HPDE6-E6E7 (cell line): ENCODE data around the gene ITPA.

Experiments used
- DNase-seq: peaks from one replicate; pipeline ENCODE4 v3.0.0; 2011; ENCODE audit warnings: missing footprints; ENCODE audit errors: extremely low spot score

Gene ITPA

DNA sequence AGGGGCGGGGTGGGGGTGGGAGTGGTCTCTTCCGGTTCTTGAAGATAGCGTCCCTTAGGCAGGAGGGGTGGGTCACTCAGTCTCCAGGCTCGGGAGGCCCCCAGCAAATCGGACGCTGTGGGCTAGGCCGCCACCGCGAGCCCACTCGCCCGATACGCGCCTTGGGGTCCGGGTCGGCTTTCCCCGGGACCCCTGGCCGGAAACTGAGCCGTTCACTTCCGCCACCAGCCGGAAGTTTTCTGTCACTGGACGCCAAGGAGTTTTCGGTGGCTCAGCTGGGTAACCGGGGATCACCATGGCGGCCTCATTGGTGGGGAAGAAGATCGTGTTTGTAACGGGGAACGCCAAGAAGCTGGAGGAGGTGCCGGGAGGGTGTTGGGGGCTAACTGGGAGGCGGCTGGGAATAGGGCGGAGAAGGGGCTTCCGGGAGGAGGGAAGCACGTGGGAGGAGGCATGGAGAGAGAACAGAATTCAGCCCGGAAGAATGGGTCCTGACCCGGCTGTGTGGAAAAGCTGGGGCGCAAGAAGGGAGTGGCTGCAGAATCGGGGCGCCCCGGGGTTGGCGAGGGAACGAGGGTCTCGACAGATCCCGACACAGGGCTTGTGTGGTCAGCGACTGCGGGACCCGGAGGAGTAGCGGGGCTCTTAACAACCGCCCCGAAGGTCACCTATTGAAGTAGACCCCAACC lies at the start of gene ITPA:
Gene ITPA, plus strand, starts transcription at position 242 of the 689 bp plus-strand sequence. Its CDS starts 54 bp downstream, at position 296.
- DNase-seq = no peak

DNA sequence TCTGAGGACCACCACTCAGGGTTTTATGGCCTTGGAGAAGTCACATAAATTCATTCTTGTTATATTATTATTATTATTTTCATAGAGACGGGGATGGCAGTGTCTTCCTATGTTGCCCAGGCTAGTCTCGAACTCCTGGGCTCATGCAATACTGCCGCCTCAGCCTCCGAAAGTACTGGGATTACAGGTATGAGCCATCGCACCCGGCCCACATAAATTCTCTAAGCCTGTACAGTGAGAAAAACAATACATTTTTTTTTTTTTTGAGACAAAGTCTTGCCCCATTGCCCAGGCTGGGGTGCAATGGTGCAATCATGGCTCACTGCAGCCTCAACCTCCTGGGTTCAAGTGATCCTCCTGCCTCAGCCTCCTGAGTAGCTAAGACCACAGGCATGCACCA lies 48.9 kb upstream of the ITPA start:
- DNase-seq = no peak

DNA sequence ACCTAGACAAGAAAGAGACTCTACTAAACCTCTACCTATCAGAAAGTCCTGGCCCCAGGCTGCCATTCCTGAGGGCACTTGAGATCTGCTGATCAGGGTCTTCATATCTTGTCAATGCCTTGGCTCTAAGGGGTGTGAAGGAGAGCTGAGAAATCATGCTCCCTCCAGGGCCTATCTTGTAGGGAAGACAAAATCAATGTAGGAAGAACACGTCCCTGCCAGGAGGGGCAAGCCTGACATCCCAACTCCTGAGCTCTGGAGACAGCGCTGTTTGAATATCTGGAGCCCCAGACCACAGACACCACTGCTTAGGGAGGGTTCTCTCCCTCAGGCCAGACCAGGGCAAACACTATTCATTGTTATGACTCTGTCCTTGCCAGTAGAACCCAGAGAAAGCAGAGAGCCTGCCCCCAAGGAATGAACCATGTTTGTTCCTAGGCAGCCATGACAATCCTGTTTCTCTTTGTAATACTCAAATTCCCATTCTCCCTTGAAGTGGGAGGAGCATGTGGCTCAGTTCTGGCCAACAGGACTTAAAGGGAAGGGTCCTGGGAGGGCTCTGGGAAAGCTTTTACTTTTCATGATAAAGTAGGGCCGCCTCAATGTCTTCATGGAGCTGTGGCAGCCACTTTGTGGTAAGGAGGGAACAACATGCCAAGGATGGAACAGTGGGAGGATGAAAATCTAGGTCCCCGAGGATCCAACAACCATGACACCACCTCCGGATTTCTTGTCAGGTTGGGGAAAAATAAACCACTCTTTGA lies 47.8 kb upstream of the ITPA start:
- no peak for DNase-seq

DNA sequence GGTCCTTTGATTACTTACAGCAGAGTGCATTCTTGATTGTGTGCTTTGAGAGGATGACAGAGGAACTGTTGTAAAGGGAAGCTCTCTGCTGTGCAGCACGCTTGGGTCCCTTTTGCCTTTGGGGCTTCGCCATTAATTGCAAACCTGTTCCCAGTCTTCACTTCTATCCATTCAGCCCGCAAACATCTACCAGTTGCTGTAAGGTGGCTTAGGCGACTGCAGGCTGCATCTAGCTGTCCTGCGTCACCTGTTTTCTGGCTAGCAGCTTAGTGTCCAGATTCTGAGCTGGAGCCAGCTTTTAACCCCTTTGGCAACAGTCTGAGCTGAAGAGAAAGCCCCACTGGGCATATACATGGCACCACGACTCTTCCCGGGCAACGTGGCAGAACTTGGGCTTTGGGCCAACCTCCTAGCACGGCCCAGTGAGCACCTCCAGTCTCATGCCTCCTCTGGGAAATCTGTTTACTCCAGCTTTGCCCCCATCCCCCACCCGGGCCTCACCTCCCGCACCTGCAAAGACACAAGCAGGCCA lies 47.2 kb upstream of the ITPA start:
- DNase-seq = no peak

DNA sequence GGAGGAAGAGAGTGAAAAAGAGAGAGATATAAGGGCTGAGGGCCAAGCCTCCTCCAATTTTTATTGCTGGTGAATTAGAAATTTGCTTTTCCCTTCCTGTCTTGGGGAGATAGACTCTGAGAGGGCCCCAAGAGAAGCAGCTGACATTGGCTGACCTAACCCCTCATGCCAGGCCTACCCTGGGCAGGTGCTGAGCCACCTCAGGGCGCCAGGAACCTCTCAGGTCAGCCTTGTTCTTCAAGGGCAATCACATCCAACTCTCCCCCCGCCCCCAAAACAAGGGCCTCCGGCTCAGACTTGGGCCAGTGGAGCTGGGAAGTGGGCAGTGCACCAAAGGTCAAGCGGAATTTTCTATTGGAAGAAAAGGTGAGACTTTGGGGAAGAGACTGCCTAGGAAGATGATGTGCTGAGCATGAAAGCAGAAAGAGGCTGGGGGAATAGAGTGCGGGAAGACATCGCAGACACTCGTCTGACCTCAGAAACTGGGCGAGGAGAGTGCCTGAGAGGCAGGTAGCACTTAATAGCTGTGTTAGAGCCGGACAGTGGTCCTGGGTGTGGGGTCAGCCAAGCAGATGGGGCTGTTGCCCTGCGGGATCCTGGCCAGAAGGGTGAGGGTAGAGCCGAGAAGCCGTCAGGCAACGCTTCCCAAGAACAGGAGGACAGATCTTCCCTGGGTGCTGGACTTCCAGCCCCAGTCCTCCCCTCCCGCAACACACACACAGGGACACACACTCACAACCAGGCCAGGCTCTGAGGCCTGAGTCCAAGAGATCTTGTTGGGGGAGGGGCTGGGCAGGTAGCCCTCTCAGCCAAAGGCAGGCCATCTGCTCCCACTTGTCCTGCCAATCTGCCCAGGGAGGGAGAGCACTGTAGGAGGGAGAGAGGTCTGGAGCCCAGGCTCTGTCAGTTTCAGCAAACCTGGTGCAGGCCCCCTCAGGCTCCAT lies 45.9 kb upstream of the ITPA start:
- no peak for DNase-seq

DNA sequence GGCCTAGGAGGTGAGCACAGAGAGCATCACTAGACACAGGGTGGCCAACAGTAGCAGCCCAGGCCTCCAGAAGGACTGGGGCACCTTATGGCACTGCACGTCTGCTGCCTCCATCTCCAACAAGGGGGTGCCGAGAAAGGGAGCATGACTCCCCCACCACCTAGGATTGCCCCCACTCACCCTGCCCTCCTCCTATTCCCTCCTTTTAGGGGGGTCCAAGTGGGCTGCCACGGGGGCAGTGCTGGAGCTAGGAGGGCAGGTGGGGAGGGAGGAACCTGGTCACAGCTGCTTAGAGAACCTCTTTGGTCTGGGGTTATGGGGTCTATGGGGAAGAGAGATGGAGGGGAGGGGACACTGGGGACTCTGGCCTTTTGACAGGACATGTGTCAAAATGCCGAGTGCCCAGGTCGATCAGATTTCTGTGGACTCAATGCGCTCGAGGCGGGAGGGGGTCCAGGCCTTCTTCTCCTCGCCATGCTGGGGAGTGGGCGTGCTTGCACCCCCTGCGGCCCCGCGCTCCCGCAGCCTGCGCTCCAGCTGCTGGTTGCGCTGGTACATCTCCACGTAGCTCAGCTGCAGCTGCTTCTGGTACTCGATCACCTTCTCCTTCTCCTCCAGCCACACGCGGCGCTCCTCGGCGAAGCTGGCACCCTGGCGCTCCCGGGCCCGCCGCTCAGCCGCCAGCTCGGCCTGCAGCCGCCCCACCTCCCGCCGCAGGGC lies 45.1 kb upstream of the ITPA start:
- no peak for DNase-seq

DNA sequence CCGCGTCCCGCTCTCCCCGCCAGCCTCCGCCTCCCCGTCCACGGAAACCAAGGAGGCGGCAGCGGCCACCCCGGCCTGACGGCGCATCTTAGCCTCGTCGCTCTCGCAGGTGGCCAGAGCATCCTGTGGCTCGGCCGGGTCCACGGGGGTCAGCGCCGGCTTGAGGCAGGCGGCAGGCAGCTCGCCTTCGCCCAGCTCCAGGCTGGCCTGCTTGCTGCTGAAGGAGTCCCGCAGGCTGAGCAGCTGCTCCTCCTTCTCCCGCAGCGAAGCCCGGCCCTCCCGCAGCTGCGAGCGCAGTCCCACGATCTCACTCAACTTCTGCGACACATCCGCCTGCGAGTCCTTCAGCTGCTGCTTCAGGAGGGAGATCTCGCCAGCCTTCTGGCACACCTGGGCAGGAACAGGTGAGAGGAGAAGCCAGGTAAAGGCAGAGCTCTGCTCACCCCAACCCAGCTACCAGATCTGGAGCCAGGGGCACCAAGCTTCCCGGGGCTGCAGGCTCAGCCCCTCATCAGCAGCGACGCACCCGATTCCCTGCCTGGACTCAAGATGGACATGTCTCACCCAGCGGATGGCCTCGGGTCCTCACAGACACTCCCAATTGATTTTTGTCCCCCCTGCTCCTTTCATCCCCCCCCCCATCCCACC lies 44.4 kb upstream of the ITPA start:
- no peak for DNase-seq

DNA sequence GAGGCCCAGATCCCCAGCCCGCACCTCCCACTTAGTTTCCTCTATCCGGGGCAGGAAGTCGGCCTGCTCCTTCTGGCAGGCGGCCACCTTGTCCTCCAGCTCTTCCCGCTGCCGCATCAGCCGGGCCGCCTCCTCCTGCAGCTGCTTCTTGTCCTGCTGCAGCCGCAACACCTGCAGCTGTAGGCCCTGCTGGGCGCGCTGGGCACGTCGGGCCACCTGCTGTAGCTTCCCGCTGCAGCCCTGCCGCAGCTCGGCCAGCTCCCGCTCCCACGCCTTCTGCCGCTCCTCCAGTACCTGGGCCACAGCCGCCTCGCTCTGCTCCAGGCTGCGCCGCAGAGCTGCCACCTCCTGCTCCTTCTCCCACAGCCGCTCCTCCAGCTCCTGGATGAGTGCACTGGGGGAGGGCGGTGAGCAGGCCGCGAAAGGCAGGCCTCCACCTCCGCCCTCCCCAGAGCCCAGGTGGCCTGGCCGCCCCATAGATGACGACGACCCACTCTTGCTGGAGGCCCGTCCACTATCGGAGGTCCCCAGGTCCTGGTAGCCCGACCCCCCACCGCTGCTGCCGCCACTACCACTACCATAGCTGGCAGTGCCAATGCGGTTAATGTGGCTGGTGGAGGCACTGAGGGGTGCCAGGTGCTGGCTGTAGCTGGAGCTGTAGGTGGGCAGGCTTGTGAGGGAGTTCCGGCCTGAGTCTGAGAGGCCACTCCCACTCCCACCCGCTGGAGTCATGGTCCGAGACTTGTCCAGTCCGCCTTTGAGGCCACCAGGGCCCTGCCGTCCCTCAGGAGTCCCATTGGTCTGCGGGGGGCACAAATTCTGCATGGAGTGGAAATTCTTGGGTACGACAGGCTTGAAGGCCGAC lies 43.6 kb upstream of the ITPA start:
- no peak for DNase-seq

DNA sequence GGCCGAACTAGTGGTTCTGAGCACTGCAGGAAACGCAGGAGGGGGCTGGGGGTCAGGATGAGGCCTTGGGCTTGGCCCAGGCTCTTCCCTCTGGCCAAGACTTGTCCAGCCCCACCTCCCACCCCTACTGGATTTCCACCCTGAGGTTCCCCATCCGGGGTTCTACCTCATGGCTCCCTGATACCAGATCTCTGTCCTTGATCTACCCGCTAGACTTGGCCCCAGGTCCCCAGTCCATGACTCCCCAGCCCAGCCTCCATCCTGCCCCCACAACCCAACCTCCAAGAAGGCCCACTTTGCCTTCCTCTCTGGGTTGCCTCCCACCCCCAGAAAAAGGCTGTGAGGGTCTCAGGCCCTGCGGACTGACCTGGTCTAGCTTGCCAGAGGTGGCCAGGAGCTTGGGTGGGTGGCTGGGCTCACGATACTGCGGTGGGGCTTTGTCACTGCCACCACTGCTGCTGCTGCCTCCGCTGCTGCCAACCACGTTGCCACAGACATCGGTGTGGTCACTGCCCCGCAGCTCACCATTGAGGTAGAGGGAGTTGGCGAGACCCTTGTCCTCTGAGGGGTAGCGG lies 42.9 kb upstream of the ITPA start:
- no peak for DNase-seq

DNA sequence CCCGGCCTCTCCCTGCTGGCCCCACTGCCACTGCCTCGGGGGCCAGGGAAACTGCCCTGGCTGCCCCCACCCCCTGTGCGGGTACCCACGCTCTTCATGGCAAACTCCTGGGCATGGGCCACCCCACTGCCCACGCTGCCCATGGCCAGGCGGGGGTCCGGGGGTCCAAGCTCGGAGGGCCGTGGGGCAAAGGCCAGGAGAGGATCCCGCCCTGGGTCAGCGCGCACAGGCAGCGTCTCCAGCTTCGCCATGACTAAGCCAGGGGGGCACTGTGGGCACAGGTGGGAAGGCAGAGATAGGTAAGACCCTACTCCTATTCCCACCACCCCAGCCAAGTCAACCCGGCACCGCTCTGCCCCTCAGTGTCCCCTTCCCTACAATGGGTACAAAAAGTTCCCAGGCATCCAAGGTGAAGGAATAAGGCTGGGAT lies 42.4 kb upstream of the ITPA start:
- DNase-seq = no peak

DNA sequence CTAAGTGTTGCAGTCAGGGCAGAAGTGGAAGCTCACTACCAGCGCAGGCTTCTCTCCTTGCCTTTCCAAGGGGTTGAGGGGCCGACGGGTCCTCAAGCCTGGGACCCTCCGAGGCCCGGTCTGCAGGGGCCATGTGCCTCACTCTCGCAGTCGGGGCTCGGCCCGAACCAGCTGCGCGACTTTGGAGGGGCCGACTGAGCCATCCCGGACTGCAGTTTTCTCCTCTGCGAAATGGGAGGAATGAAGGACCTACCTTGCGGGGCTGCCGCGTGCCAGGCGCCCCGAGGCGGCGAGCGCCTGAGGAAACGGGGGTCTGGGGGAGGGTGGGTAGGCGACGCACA lies 41.6 kb upstream of the ITPA start:
- DNase-seq = no peak

DNA sequence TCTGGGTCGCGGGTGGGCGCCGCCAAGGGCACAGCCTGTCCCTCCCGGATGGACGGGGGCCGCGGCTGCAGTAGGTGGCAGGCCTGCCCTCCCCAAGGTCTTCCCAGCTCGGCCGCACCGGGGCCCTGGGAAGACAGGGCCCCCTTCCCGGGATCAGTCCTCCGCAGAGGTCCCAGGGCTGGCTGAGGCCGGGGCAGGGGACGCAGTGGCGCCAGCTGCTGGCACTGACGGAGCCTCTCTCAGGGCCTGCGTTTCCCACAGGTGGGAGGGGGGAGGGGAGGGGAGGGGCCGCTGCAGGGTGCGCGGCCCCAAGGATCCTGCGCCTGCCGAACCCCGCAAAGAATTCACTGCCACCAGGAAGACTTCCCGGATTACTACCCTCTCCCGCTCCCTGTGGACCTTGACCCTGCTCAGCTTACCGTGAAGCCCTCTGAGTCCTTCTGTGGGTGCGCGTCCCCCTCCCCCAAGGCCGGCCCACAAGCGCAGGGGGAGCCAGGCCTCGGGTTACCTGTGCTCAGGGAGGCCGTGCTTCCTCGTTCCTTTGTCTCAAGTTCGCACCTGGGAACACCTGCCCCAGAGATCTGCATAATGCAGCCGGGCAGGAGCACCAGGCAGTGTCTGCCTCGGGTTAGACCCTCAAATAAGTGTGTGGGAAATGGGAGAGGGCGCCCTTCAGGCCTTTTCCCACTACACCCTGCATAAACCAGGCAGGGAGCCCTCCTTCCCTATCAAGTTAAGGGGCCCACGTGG lies 41.0 kb upstream of the ITPA start:
- no peak for DNase-seq

DNA sequence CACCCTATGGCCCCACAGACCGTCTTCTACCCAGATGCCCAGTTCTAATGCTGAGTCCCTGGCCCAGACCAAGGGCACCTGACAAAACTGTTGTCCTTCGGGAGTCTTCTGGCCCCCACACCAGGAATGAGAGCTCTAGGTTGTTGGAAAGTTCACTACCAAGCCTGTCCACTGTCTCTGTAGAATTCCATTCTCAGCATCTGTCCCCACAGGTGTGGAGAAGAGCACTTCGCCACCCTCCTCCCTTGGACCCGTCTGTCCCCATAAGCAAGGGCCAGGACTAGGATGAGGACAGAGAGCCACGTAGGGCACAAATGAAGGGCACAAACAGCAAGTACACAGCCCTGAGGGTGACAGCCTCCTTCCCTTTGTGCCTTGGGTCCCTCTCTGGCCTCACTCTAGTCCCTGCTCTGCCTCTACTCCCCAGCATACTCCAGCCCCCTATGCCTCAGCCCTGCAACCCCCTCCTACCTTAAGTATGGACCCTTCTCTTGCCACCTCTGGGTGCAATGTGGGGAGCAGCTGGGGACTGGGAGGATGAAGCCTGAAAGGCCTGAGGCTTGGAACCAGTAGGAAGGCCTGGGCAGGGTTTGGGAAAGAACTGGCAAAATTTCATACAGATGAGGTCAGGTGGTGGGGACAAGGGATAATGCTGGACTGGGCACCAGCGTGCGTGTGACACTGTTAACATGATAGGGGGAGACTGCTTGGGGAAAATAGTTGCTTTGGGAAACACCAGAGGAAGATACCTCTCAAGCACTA lies 40.3 kb upstream of the ITPA start:
- DNase-seq = no peak

DNA sequence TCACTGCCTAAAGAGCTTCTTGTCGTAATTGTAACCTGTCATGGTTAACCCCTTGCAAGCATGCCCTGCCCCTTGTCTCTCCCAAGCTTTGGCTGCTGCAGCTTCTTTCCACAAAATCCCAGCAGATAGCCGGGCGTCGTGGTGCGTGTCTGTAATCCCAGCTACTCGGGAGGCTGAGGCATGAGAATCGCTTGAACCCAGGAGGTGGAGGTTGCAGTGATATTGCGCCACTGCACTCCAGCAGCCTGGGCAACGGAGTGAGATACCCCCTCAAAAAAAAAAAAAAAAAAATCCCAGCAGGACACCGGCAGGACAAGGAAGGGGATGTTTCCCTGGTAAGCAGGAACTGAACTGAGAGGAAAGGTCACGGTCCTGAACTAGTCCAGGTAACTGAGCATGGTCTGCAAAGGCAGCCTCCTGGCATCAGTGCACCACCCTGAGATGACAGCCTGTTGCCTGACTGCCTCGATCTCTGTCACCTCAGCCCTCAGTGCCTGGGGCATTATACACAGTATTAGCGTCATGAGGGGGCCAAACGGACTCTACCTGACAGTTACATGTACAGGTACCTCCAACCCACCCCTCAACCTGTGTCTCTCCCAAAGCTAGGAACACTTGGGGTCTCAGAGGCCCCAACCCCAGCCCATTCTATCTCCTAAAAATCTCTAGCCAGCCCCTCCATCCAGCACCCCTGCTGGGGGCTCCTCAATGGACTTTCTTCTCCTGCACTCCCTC lies 37.7 kb upstream of the ITPA start:
- no peak for DNase-seq

DNA sequence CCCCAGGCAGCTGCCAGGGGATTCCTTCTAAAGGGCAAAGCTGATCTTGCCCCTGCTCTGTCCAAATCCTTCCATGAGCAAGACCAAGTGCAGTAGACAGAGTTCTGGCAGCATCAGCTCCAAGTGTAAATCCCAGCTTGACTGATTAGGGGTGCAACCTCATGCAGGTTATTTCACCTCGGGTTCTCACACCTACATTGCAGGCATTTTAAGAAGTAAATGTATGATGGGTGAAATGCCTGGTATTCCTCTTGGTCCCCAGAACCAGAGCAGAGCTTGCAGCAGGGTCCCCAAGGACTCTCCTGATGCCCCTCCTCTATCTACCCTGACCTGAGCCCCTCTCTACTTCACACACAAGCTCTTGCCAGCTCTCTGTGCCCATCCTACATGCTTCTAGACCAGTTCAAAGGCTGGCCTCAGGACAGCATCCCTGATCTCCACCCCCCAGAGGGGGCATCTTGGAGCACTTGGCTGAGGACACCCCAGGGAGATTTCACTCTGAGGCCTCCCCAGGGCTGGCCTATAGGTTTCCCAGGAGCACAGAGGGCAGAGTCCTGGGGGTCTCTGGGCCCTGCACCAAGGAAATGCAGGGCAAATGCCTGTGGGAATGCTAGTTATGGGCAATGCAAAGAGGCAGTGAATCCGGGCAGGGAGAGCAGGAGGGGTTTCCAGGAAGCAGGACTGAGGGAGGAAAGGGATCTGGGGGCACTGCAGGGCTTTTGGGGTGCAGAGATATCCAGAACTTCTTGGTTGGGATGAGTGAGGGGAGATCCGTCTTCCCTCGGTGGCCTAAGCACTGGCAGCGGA lies 37.0 kb upstream of the ITPA start:
- no peak for DNase-seq

DNA sequence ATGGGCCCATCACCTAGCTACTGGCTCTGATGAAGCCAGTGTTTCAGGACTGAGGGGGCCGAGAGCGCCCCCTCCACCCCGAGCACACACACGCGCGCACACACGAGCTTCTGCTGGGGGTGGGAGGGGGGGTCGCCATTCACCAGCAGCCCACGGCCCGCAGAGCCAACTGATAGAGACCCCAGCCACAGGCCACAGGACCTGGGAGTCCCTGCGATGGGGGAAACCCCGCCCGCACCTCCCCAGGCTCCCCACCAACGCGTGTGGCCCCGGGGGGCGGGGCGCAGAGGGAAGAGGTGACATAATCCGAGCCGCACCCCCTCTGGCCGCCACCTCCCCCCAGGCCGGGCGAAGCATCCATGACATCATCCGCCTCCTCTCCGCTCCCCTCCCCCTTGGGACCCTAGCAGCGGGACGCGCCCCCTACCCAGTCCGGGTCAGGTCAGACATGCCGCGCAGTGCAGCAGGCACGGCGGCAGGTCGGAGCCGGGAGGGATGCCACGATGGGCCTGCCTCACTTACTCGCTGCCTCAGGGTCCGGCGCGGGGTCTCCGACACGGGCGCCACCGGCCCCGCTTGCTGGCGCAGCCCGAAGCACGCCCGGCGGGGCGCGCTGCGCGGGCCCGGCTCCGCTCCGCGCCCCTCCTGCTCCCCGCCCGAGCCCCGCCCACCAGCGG lies 36.2 kb upstream of the ITPA start, which contains the start of gene LZTS3:
Gene LZTS3, minus strand, starts transcription at position 617 of the 677 bp plus-strand sequence. CDS start 6,386 bp downstream, outside the sequence.
- no peak for DNase-seq
